GM18868 (cell line): ENCODE measurements around the gene FAM78B.

Experiments
- ATAC-seq: cut with Tn5 transposase; IDR thresholded peaks from one replicate; pipeline ENCODE4 v1.9.1; 2021; ENCODE audit warnings: mild to moderate bottlenecking, moderate library complexity; ENCODE audit not compliant: unreplicated experiment

Gene FAM78B

DNA sequence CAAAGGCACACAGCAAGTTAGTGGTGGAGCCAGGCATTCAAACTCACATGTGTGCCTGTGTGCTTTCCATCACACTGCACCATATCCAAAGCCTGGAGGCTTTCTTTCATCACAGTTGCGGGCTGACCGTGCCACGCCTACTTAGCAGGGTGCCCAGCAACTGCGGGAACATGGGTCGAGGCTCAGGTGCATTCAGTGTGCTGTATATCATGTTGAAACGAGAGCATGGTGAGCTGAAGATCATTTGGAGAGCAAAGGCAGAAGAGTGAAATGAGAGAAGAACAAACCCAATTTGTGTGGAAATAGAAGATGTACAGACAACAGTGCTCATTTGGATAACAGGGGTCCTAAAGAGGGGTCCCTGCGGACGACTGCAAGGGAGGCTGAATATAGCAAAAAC, 46.5 kb downstream of the FAM78B start:
- no peak for ATAC-seq

DNA sequence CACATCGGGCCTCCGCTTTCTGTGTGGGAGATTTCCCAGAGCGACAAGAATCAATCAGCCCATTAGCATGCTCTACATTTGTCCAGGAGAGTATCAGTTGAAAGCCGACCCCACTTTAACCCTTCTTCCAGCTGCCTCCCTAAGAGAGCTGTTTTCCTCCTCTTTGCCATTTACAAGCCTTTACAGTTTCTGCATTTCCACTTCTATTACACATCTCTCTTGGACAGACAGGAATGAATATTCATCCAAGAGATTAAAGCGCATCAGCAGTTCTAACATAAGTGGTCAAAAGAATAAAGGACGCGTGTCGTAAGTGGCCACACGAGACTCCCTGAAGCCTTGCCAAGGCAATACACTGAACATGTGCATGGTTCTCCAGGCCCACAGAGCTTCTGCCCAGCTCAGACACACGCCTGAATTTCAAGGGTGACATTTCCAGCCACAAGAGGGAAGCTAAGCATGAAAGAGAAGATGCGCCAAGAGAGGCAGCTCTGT, 47.3 kb downstream of the FAM78B start:
- ATAC-seq = no peak

DNA sequence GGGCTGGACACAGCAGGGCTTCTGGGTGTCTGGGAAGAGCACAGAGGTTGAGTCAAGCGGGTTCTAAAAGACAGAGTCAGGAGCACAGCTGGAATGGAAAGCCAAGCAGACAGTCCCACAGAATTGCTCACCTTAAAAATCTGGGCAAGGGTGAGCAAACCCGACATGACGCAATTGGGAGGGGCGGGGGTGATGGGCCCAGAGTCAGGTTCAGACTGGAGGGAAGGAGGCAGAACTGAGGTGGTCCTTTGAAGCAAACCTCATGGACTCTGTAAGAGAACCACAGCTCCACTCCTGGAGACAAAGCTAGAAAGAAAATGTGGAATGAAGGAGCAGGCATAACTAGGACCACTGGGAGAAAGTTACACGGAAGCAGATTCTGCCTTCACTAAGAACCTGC, 49.0 kb downstream of the FAM78B start:
- no peak for ATAC-seq

DNA sequence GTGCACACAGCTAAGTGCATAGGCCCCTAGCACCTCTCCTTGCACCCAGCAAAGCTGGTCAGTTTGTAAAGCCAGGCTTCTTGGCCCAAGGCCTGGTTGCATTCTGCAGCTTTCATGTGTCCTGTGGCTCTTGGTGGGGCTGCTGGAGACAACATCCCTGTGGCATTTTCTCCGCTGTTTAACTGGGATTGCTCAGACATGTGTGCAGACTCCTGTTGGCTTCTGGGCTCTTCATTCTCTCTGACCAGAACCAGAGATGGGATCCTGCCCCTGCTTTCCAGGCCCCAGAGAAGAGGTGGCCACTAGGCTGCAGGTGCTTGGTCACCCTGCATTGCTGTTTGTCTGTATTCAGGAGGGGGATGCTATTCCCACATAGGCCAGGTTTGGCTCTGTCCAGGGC, 50.8 kb downstream of the FAM78B start:
- ATAC-seq = no peak

DNA sequence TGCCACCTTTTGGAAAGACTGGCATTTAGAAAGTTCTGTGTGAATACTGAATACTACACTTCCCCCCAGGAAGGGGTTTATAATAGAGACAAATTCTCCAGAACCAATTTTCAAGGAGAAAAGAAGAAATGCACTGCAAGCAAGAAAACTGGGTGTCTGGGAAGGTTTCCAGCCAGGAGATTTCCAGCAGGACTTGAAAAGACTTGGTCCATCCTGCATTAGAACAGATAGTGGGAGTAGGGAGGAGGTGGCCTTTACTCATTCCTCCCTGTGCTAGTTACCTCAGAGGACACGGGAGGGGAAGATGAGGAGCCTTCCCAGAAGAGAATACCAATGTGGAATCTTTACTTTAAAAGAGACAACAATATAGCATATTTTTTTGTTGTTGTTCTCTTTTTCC, 52.4 kb downstream of the FAM78B start:
- no peak for ATAC-seq

DNA sequence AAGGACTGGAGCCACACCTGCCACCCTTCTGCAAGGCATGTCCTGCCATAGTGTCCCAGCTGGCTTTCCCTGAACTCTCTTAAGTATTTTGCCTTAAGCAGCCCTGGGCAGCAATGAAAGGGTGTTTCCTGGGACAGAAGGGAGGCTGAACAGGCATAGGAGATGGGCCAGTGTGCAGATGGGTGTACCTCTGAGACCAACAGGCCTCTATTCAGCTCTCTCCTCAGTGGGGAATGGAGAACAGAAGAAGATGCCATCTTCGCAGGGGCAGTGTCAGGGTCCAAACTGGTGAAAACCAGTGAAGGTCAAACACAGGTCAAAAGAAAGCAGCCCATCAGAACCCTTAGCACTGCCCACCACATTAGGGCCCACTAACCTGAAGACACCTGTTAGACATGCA, 53.2 kb downstream of the FAM78B start:
- no peak for ATAC-seq

DNA sequence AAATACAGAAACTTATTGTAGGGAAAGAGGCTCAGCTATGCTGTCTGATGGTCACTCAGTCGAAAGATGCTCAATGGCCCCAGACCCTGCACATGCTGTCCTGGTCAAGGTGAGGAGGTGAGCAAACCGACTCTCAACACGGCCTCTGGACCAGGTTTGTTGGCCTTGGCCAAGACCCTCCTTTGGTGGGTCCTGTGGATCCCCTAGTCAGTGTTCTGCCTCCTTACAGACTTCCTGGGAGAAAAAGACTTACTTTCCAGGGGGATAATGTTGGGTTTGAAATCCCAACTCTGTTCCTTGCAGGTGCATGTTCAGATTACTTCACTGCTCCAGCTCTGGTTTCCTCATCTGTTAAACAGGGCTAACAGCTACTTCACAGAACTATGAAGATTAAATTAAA, 53.8 kb downstream of the FAM78B start:
- ATAC-seq = no peak

DNA sequence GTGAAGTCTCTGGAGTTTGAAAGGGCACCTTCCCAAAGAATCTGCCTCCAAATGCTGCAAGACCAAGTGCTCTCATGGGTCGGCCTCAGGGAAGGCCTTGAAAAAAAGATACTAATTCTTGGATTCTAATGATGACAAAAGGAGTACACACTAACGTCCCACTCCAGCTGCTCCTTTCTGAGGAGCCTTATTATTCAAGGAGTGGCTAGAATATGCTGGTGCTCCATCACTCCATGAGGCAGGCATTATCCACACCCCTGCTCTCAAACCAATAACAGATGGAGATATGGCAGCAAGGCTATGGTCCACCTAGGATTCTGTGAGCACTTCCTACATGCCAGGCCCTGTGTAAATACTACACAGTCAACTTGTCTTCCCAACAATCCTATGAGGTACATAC, 54.4 kb downstream of the FAM78B start:
- ATAC-seq = no peak

DNA sequence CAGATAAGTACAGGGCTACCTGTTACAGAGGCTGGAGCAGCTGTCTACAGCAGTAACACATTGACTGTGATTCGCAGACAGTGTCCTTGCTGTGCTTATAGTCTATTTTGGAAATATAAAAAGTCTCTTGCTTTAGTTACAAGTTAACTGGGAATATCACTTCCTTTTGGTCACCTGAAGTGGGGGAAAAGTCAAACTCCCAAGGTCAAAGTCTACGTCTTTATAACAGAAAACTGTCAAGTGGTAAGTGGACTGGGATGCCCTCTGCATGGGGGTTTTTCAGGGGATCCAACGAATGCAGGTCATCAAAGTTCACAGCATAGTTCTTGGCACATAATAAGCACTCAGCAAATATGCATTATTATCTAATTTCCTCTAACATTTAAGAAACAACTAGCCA, 55.4 kb downstream of the FAM78B start:
- no peak for ATAC-seq

DNA sequence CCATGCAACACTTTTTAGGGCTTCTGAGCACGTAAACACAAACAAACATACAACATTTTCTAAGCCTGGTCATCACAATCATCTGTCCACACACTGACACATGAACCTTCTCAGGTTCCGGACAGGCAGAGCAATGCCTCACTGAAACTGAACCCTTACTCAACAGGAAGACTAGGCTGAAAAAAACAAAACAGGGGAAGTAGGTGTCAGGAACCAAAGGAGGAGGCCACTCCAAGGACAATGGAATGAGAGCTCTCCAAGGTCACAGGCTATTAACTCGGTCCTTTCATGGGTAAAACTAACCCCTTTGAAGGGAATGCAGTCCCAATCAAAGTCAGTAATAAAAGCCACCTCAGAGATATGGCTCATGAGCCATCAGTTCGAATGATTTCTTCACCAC, 76.6 kb downstream of the FAM78B start:
- ATAC-seq = no peak

DNA sequence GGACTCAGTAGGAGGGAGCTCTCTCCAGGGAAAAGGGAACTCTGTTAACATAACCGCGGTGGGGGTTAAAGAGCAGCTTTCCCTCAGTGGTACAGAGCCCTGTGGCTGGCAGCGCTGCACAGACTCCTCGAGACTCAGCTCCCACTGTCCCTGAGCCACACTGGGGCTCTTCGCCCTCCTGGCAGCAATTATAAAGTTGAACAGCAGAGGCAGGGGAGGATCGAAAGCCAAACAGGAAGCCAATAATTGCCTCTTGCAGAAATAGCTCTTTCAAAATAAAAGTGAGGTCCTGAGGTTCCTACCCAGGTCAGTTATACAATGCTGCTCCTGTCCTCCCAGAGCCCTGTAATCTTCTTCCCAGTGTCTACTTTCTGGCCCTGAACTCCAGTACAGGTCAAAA, 77.0 kb downstream of the FAM78B start:
- peak; percentile 60 for ATAC-seq

DNA sequence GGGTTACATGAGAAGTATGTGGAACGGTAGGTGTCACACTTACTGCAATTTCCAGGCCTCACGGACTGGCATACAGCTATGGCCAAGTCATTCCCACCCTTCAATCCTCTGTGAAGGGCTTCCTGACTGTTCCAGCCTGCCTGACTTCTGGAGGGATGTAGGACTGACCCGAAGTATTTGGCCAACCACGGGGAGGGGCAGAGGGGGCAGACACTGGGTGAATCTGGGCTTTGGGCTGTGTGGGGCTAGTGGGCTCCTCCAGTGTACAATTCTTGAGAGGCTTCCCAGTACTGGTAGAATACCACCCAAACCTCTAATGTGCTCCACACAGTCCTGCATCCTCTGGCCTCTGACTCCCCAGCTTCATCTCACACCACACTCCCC, 78.2 kb downstream of the FAM78B start:
- ATAC-seq = no peak

DNA sequence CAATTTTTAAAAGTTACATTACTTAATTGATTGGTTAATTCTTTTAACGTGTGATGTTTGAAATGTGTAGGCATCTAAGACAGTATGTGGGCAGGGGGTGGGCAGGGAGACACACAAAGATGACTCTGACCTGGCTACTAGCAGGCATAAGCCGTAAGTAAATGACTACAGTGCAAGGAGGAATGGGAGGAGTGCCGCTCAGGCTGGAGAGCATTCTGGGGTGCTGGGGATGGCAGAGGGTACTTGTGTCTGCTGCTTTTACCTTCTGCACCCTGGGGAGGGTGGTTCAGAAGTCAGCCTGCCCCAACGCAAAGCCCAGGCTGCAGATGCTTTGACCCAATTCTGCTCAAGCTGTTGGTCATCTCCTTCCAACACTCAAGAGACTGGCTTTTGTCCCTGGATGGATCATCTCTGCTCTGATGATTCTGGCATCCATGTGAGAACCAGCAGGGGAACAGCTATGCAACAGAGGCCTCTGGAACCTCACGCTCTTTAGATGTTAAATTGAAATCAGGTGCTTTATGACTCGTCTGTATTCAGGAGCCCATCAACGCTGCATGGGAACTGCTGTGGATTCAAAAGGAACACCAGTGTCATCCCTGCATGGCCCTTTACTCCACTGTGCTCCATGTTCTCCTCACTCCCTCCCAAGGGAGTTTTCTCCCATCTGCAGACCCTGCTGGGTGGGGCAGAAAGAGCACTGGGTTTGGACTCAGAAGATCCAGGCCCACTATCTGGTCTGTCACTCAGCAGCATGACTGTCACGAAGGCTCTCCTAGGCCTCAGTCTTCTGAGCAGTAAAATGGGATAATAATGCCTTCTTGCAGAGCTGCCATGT, 78.8 kb downstream of the FAM78B start:
- ATAC-seq = no peak

DNA sequence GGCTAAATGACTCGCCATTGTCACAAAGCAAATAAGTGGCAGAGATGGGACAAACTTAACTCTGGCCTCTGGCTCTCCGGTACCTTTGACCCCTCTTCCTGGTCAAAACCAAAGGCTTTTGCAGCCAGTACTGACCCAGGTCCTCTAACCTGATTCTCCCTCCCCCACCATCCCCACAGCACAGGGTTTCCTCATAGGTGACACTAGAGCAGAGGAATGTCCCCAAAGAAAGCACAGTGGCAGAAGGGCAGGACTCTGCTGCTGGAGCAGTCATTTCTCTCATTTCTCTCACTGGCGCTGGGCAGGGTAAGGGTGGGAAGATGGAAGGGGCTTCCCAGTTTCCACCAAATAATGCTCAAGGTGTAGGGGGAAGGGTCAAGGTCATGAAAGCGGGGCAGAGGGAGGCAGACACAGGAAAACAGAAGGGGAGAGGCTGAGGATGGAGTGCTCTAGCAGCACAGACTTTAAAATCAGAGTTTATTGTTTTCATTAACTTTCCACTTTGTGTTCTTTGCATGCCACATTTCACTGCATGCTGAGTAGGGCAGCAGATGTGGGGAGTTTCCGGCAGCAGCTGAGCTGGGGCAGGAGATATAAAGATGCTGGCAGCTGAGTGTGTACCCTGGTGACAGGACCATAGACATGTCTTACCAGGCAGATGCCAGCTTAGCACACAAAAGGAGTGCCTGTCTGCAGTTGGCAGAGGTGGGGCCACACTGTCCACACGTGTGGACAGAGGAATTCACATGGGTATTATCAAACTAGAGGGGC, 80.5 kb downstream of the FAM78B start:
- ATAC-seq = peak; percentile 39

DNA sequence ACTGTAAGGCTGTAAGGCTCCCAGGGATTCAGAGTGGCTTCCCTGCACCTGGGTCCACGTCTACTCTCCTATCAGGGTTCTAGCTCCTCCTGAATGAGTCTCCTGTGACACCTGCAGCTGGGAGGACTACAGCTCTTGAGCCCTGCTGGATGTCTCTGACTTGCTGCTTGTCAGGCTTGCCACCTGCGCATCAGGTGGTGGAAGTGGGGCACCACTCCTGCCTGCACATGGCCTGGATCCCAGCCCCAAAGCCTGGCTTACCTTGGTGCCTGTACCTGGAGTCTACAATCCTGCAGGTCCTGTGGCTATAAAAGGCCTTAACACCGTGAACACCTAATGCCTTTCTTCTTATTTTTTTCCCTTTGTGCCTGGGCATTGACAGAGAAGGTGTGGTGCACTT, 82.2 kb downstream of the FAM78B start:
- no peak for ATAC-seq

DNA sequence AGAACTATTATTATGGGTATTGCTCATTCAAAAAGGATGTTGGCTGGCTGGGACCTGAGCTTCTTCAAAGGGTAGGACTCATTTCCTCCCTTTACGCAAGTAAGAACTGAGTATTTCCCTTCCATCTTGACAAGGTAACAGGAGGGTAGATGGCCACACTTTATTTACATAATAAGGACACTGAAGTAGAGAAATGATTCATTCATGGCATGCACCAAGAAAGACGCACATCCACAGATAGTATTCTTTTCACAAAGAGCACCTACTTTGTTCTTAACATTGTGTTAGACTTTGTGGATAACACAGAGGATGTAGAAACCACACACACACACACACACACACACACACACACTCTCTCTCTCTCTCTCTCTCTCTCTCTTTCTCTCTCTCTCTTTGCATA, 82.9 kb downstream of the FAM78B start:
- ATAC-seq = peak; percentile 73

DNA sequence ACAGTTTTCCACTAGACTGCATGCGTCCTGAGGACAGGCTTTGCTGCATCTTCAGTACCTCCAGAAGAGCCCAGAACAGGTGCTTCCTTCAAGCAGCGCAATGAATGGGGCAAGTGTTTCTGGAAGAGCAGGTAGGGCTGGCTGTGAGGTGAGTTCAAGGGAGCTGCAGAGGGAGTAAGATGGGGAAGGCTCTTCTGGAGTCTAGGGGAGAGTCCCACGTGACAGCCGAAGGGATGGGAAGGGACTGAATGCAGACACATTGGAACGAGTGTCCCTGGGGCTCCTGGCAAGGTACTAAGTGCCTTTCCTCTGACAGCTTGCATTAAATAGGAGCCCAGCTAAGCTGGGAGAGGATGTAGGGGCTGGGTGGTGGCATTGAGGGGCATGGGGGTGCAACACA, 84.2 kb downstream of the FAM78B start:
- ATAC-seq = no peak

DNA sequence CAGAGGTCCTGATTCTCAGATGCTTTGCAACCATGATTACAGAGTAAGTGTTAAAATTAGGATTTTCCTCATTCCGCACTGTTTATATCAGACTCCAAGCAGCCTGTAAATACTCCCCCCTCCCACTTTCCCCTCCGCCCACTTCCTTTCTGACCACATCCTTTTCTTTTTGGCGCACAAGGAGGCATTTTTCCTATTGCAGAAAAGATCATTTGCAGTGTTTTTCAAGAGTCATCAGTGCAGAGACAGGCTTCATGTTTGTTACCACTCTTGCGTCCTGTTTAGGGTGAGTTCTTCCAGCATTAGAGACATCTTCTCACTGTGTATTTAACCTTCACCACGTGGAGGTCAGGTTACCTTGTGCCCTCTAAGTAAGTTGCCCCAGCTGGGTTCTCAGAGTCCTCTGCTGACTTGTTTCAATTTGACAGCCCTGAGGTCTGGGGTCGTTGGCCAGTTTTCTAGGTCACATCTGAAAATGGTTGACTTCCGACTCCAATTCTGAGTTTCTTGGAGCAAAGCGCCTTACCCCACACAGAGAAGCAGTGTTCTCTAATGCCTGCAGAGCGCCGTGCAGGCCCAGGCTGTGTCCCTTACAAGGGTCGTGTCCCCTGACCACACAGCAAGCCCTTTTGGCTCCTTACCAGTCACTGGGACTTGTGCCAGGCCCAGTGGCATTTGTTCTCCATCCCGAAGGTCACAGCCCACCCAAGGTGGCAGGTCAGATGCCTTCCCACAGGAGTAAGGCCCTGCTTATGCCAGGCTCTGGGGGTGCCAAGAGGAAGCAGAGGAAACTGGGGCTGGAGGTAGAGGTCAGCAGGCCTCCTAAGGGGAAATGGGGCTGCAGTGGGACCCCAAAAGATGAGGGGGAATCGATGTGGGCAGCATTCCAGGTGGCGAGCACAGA, 85.6 kb downstream of the FAM78B start:
- ATAC-seq = no peak

DNA sequence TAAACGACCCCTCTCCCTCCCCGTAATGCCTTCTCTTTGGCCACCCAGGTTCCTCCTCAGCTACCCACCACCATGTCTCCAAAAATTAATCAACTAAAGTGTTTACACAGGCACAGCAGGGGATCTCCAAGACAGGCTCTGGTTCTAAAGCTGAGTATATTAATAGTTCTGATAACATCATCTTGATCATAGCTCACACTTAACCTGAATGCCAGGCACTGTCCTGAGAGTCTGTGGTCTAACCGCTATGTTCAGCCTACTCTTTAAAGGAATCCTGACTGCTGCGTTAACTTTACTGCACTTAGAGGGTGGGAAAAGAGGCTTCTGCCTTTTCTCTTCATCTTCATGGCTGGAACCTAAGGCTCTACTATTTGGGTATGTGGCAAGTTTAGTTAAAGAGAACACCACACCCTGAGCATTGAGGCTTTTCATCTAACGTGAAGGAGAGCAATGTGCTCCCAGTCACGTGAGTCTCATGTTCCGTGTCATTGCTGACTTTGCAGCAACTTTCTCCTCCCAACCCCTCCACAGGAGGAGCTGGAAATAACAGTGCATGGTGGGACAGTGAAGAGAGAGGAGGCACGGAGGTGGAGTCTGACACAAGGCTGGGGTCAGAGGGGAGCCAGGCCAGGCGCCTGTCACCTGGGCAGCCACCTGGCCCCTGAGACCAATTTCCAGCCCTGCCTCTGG, 86.4 kb downstream of the FAM78B start:
- ATAC-seq = peak; percentile 42

DNA sequence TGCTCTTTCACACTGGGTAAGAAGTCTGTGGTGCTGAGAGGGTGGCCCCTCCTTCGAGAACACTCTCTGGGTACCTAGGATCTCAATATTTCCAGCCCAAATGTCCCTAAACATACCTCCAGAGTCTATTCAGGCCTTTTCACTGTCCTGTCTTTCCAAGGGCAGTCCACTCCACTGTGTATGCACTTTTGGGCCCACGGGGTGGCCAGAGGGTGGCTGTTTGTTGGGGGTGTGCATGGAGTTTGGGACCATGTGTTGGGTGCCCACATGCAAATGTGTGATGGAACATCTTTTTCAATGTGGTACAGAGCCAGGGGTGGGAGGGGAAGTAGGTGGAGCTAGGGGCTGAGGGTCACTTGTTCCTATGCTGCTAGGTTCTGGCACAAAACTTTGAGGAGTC, 87.5 kb downstream of the FAM78B start:
- ATAC-seq = no peak

DNA sequence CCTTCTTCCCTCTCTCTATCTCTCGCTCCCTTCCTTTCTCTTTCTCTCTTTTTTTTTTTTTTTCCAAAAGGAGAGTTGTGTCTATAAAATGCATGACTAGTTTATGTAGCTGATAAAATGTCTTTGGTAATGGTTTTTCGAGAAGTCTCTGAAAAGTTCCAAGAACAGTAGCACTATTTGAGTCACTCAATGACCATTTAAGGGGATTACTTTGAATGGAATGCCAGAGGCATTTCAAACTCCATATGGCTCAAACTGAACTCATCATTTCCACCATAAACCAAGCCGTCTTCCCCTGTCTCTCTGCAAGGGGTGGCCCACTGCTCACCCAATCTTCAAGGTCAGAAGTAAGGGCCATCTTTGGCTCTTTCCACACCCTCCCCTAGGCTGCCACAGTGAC, 93.3 kb downstream of the FAM78B start:
- ATAC-seq = no peak
